HCT116 (cell line): ENCODE measurements around the gene DCUN1D2.

Source experiments
- POLR2AphosphoS5 ChIP-seq: IDR thresholded peaks from 2 replicates; pipeline ENCODE4 v1.6.1; 2011; ENCODE audit warnings: mild to moderate bottlenecking, low read depth, low read length, moderate library complexity
- TF ChIP-seq, protein P1 (sequence below), 3 experiments: fragments of 200-600 bp in 1 of 3; sonication (generic) in 1 of 3; IDR thresholded peaks in 2 of 3; conservative IDR thresholded peaks in 1 of 3; 2 replicates each; pipeline ENCODE4 v1.5.1; 2012 to 2017; ENCODE audit warnings: low read depth in 2 of 3, low read length in 2 of 3, antibody characterized with exemption in 1 of 3, borderline replicate concordance in 1 of 3, control low read depth in 1 of 3, mild to moderate bottlenecking in 1 of 3, mixed read lengths in 1 of 3, mixed run types in 1 of 3, moderate library complexity in 1 of 3; ENCODE audit not compliant: insufficient read depth in 1 of 3
- TF ChIP-seq, protein P2 (sequence below): IDR thresholded peaks from 2 replicates; pipeline ENCODE4 v1.6.1; 2012; ENCODE audit warnings: low read depth

DNA sequence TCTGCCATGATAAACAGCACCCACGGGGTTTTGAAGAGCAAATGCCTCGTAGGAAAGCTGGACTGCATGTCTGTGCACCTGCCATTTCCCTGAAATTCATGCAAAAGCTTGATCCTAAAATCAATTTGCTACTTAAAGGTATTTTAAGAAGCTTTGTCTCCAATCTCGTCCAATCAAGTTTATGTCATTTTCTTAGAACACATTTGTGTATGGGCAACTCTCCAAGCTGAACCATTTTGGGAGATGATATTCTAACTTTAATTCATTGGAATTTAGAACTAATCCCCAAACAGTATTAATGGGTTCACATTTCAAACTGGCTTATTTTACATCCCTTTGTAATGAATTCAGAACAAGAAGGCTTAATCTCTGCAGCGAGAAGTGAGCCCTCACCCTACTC lies 38.0 kb downstream of the DCUN1D2 start:
- TF ChIP-seq, protein P1, sequence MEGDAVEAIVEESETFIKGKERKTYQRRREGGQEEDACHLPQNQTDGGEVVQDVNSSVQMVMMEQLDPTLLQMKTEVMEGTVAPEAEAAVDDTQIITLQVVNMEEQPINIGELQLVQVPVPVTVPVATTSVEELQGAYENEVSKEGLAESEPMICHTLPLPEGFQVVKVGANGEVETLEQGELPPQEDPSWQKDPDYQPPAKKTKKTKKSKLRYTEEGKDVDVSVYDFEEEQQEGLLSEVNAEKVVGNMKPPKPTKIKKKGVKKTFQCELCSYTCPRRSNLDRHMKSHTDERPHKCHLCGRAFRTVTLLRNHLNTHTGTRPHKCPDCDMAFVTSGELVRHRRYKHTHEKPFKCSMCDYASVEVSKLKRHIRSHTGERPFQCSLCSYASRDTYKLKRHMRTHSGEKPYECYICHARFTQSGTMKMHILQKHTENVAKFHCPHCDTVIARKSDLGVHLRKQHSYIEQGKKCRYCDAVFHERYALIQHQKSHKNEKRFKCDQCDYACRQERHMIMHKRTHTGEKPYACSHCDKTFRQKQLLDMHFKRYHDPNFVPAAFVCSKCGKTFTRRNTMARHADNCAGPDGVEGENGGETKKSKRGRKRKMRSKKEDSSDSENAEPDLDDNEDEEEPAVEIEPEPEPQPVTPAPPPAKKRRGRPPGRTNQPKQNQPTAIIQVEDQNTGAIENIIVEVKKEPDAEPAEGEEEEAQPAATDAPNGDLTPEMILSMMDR (IDR thresholded peaks at IDR 0.05 in 2 of 3, conservative IDR thresholded peaks at IDR 0.05 in 1 of 3; ENCODE audit: borderline replicate concordance in 1 of 3, insufficient read depth in 1 of 3, low read depth in 2 of 3, low read length in 2 of 3), result no peak
- TF ChIP-seq, protein P2, sequence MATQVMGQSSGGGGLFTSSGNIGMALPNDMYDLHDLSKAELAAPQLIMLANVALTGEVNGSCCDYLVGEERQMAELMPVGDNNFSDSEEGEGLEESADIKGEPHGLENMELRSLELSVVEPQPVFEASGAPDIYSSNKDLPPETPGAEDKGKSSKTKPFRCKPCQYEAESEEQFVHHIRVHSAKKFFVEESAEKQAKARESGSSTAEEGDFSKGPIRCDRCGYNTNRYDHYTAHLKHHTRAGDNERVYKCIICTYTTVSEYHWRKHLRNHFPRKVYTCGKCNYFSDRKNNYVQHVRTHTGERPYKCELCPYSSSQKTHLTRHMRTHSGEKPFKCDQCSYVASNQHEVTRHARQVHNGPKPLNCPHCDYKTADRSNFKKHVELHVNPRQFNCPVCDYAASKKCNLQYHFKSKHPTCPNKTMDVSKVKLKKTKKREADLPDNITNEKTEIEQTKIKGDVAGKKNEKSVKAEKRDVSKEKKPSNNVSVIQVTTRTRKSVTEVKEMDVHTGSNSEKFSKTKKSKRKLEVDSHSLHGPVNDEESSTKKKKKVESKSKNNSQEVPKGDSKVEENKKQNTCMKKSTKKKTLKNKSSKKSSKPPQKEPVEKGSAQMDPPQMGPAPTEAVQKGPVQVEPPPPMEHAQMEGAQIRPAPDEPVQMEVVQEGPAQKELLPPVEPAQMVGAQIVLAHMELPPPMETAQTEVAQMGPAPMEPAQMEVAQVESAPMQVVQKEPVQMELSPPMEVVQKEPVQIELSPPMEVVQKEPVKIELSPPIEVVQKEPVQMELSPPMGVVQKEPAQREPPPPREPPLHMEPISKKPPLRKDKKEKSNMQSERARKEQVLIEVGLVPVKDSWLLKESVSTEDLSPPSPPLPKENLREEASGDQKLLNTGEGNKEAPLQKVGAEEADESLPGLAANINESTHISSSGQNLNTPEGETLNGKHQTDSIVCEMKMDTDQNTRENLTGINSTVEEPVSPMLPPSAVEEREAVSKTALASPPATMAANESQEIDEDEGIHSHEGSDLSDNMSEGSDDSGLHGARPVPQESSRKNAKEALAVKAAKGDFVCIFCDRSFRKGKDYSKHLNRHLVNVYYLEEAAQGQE, result no peak
- TF ChIP-seq POLR2AphosphoS5, result no peak
